ENCODE results near the gene RELN. TPM values are rescaled to one million over a fixed set of nuclear protein-coding genes. Genes with fewer than 3 reads are reported as not detected.

RELN gene
- total RNA-seq, 1 experiment from 2014 or later = 0.20 TPM

GRCh38 chr7:103710247-103710646, 279.2 kb downstream of the RELN start (continued):
- TF ChIP-seq AFF4 (CRISPR knock-in tag; IDR thresholded peaks at IDR 0.05; ENCODE audit: borderline replicate concordance) = no peak
- no peak for TF ChIP-seq TP53 (CRISPR knock-in tag; IDR thresholded peaks at IDR 0.05)

- ATAC-seq (no peak), DNase-seq (ENCODE audit: low spot score) (no peak)
- TF ChIP-seq NFATC4 (CRISPR knock-in tag; IDR thresholded peaks at IDR 0.05) (no peak), HMGA2 (CRISPR knock-in tag; IDR thresholded peaks at IDR 0.05) (no peak), ATF6 (CRISPR knock-in tag; IDR thresholded peaks at IDR 0.05) (no peak), ZNF423 (CRISPR knock-in tag; IDR thresholded peaks at IDR 0.05) (no peak), MXD4 (CRISPR knock-in tag; IDR thresholded peaks at IDR 0.05; ENCODE audit: borderline replicate concordance) (no peak)
- Mint-ChIP-seq H3K27ac (no peak overlapping the region), H3K9me3 (no peaks in the 10 kb centered on the region), H3K4me1 (peaks cover 8% of the 10 kb centered on the region), H3K27me3 (ENCODE audit: low read depth) (no peaks in the 10 kb centered on the region), H3K4me3 (no peak overlapping the region), H3K36me3 (no peaks in the 10 kb centered on the region)
- CTCF ChIA-PET = no interaction called here
- POLR2A ChIA-PET = no interaction called here
These were observed 282.7 kb downstream of the RELN start for GRCh38 chr7:103706805-103707204.

GRCh38 chr7:103705542-103705941, 283.9 kb downstream of the RELN start:
- Mint-ChIP-seq H3K27ac (no peak overlapping the region), H3K9me3 (no peaks in the 10 kb centered on the region), H3K36me3 (no peaks in the 10 kb centered on the region), H3K4me1 (peaks cover 8% of the 10 kb centered on the region), H3K4me3 (no peak overlapping the region), H3K27me3 (ENCODE audit: low read depth) (no peaks in the 10 kb centered on the region)
- TF ChIP-seq MYBL2 (CRISPR knock-in tag; IDR thresholded peaks at IDR 0.05) = no peak
- TF ChIP-seq HMGXB4 (CRISPR knock-in tag; IDR thresholded peaks at IDR 0.05) = no peak
- no peak for TF ChIP-seq SMAD4 (CRISPR knock-in tag; IDR thresholded peaks at IDR 0.05)
- no peak for TF ChIP-seq ZNF317 (CRISPR knock-in tag; IDR thresholded peaks at IDR 0.05; ENCODE audit: borderline replicate concordance, low read depth)
- no peak for TF ChIP-seq ZNF416 (CRISPR knock-in tag; IDR thresholded peaks at IDR 0.05)
- no peak for TF ChIP-seq ZNF396 (CRISPR knock-in tag; IDR thresholded peaks at IDR 0.05; ENCODE audit: borderline replicate concordance)
- no peak for TF ChIP-seq ELF4 (CRISPR knock-in tag; IDR thresholded peaks at IDR 0.05; ENCODE audit: low read depth)
- TF ChIP-seq NR1H2 (CRISPR knock-in tag; IDR thresholded peaks at IDR 0.05) = no peak
- TF ChIP-seq ZNF512 (CRISPR knock-in tag; IDR thresholded peaks at IDR 0.05; ENCODE audit: borderline replicate concordance) = no peak
- TF ChIP-seq GTF2I (CRISPR knock-in tag; conservative IDR thresholded peaks at IDR 0.05) = no peak
- TF ChIP-seq RORB (CRISPR knock-in tag; IDR thresholded peaks at IDR 0.05) = no peak
- no peak for TF ChIP-seq PREB (CRISPR knock-in tag; IDR thresholded peaks at IDR 0.05; ENCODE audit: borderline replicate concordance)
- TF ChIP-seq SP1 (CRISPR knock-in tag; conservative IDR thresholded peaks at IDR 0.05) = no peak
- TF ChIP-seq PRRX2 (CRISPR knock-in tag; IDR thresholded peaks at IDR 0.05) = no peak
- TF ChIP-seq FOXP1 (CRISPR knock-in tag; IDR thresholded peaks at IDR 0.05; ENCODE audit: borderline replicate concordance) = no peak
- no peak for TF ChIP-seq FOXP4 (CRISPR knock-in tag; IDR thresholded peaks at IDR 0.05)
- POLR2A ChIA-PET = no interaction called here
- DNase-seq (ENCODE audit: low spot score) = no peak
- ATAC-seq = no peak
- CTCF ChIA-PET = no interaction called here
